NCI-H2107 treated with DMSO at 0.1 percent for 48 hours (cell line): ENCODE data around the gene EZR.

Experiments used
- DNase-seq: peaks from one replicate; lab custom pipeline; 2025; ENCODE audit not compliant: unreplicated experiment; lab: John Stamatoyannopoulos, UW

EZR gene

DNA sequence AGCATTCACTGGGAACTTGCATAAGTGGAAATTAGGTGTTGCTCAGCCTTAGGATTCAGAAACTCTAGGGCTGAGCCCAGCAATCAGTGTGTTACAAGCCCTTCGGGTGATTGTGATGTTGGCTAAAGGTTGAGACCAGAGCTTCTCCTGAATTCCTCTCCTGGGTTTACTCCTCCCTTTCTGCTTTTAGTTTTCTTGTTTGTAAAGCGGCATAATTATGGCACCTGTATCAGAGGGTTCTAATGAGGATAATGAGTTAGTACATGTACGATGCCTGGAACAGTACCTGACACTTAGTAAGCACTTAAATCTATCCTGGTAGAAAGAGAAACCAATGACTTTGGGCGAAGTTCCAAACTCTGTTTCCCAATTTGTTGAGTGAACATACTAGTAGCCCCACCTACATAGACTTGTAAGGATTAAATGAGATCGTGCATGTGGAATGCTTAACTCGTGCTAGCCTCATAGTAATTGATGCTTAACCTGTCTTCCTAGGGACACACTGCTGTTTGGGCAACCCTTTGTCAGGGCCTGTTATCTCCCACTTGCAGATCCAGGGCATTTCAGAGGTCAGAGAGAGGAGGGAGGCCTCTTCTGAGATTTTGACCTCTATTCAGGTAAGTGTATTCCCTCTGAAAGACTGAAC, 932 bp upstream of the EZR start:
- no peak for DNase-seq

- DNase-seq = no peak
These were observed 471 bp downstream of the EZR start for GRCh38 chr6:158818581-158819212.

DNA sequence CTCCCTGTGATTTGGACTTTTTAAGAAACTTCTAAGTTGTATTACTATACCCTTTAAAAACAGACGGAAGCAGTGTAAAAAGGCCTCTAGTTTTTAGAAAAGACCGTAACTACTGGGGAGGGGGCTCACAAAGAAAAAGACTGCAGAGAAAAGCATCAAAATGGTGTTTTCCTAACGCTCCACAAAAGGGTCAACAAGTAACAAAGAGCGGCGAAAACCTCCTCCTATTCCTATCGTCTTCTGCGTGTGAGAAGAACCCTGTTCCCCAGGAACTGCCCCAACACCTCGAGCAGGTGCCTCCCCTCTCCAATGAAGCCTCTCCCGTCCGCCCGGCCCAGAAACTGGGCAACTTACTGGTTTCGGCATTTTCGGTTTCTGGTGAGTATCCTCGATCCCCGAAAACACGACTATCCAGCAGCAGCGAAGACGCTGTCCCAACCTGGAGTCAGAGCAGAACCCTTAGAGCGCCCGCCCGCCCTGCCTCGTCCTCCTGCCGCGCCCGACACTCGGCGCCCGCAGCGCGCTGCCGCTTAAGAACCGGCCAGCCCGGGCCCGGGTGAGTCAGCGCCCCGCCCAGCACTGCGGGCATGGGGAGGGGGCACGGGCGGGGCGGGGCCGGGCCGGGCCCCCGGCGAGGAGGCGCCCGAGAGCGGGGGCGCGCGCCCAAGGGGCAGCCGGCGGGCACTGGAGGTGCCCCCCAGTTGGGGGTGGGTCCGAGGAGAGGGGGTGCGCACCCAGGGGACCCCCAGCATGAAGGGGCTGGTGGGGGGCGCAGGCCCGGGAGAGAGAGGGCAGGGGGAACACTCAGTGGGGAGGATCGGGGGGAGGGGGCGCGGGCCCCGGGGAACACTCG, 1.2 kb downstream of the EZR start:
- no peak for DNase-seq

DNA sequence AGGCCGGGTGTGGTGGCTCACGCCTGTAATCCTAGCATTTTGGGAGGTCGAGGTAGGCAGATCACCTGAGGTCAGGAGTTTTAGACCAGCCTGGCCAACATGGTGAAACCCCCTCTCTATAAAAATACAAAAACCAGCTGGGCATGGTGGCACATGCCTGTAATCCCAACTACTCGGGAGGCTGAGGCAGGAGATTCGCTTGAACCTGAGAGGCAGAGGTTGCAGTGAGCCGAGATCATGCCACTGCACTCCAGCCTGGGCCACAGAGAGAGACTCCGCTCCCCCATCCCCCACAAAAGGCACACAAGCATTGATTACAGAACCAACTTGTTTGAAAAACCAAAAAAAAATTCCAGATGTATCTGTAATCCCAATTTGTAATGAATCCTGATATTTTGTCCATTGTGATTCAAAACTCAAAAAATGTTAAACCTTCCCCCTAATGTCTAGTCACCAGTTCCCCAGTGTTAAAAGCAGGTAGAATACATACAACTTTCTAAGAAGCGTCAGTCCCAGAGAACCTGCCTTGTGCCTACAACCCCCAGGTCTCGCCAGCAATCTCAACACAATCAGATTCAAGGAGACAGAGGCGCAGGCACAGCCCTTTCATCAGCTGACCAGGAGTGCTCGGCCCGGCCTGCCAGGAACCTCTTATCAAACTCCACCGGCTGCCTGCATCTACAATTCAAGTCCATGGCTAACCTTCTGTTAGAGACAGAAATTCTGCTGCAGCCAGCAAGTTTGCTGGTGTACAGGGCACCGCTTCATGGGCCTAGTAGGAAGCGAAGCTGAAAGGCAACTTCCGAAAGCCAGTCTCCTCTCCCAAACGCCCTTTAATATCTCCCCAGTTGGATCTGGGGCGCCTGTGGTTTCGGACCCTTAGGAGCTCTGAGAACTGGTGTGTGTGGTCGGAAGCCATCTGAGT, 2.1 kb downstream of the EZR start:
- DNase-seq = no peak

- no peak for DNase-seq
These were observed 2.8 kb downstream of the EZR start for GRCh38 chr6:158816329-158816728.

DNA sequence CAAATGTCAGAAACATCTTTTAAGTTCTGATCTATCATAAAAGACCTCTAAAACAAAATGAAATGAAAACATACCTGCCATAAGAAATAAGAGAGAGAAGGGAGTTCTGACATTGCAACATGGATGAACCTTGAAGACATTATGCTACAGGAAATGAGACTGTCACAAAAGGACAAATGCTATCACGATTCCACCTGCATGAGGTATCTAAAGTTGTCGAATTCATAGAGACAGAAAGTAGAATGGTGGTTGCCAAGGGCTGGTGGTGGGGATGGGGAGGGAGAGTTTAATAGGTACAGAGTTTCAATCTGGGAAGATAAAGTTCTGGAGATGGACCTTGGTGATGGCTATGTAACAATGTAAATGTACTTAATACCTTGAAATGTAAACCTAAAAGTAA, 3.3 kb downstream of the EZR start:
- DNase-seq = no peak

DNA sequence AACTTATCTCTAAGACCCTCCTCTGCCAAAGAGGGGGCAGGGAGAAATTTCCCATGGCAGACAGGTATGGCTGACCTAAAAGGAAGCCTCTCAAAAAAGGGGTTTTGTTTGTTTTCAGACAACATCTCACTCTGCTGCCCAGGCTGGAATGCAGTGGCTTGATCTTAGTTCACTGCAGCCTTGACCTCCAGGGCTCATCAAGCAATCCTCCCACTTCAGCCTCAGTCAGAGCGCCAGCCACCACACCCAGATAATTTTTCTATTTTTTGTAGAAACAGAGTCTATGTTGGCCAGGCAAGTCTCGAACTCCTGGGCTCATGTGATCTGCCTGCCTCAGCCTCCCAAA, 3.8 kb downstream of the EZR start:
- no peak for DNase-seq

GRCh38 chr6:158813032-158813431, 6.1 kb downstream of the EZR start:
- no peak for DNase-seq

- no peak for DNase-seq
These were observed 6.6 kb downstream of the EZR start for GRCh38 chr6:158812611-158813010.

GRCh38 chr6:158810155-158811095, 8.7 kb downstream of the EZR start:
- DNase-seq = peak; percentile 35

- peak; percentile 92 for DNase-seq
These were observed 10.1 kb downstream of the EZR start for GRCh38 chr6:158808941-158809678.

- peak; percentile 75 for DNase-seq
These were observed 10.7 kb downstream of the EZR start for GRCh38 chr6:158808442-158808833.

DNA sequence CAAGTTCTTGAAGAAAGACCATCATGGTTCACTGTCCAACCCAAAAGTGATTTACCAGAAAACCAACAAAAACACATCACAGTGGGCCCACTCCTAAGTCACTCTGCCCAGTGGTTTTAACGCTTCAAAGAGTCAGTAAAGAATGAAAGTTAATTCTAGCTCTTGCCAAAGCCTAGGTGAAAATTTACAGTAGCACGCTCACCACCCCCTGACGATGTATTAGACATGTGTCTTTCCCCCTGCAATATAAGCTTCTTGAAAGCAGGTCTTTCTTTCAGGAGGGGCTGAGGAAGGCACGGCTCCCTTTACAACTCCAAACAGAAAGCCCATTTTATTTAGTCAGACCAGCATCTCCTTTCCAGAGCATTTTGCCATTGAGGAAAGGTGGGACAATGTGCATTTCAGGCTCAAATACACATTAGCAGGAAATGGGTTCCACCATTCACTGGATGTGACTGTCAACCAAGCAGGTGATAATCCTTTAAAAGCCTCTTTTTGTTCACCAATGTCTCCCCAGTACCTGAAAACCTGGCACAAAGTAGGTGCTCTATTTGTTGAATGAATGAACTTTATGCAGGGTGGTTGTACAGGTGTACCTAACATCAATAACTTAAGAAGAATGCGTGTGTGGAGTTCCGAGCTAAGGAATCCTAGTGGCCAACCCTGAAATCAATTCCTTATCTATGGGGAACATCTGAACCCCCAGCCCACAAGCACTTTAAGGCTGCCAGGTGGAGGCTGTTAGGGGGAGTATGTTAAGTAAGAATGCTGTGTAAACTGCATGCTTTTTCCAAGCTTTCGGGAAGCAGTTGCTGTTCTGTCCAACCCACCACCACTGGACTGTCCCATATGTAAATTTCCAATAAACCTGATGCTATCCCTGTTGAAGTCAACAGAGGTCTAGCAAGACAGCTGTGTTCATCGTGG, 11.4 kb downstream of the EZR start:
- DNase-seq = no peak

GRCh38 chr6:158805698-158806377, 13.3 kb downstream of the EZR start:
- no peak for DNase-seq

DNA sequence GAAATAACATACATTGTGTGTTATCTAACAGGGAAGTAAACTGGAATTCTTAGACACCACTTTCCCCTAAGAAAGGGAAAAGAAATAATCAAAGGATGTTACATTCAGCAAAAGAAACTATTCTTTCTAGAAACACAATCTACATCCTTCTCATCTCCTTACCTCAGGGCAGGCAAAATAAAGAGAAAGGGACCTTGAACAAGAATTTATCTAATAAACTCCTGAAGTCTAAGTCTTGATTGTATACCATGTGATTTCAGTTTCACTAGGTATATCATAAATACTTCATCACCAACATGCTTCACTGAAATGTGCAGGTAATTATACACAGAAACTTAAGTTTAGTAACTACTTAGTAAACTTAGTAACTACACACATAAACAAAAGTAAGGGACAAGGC, 15.0 kb downstream of the EZR start:
- no peak for DNase-seq

- DNase-seq = no peak
These were observed 15.4 kb downstream of the EZR start for GRCh38 chr6:158803733-158804143.

GRCh38 chr6:158801655-158802294, 17.4 kb downstream of the EZR start:
- no peak for DNase-seq
